ELR (cell line): ENCODE measurements around the gene ANKRD13D.
A peak's percentile ranks its signal among the peaks of the same experiment; 100 is the strongest.

Experiments
- DNase-seq: peaks from one replicate; pipeline ENCODE4 v3.0.0-alpha.2; 2015; ENCODE audit warnings: low read depth

ANKRD13D gene

GRCh38 chr11:67289226-67289650, at the start of gene ANKRD13D:
TSS of gene ANKRD13D (plus strand) at chr11:67289303. CDS start at chr11:67289461, 158 bp downstream.
- DNase-seq = no peak

GRCh38 chr11:67239783-67240575, 49.1 kb upstream of the ANKRD13D start:
- DNase-seq = peak; percentile 99

- DNase-seq = peak; percentile 82
Measured at GRCh38 chr11:67240576-67241389, 48.3 kb upstream of the ANKRD13D start.

GRCh38 chr11:67242548-67242947, 46.6 kb upstream of the ANKRD13D start:
- no peak for DNase-seq

GRCh38 chr11:67243051-67243450, 46.1 kb upstream of the ANKRD13D start:
- DNase-seq = no peak

GRCh38 chr11:67245046-67245445, 44.1 kb upstream of the ANKRD13D start:
- DNase-seq = no peak

- no peak for DNase-seq
Measured at GRCh38 chr11:67247946-67248550, 41.1 kb upstream of the ANKRD13D start.

GRCh38 chr11:67248653-67249052, 40.5 kb upstream of the ANKRD13D start:
- DNase-seq = peak; percentile 31

- no peak for DNase-seq
Measured at GRCh38 chr11:67250059-67251043, 38.8 kb upstream of the ANKRD13D start.

GRCh38 chr11:67251841-67252240, 37.3 kb upstream of the ANKRD13D start:
- DNase-seq = no peak

GRCh38 chr11:67252831-67253239, 36.3 kb upstream of the ANKRD13D start:
- DNase-seq = peak; percentile 60

GRCh38 chr11:67253872-67254624, 35.1 kb upstream of the ANKRD13D start:
- DNase-seq = no peak

- DNase-seq = no peak
Measured at GRCh38 chr11:67254798-67255197, 34.3 kb upstream of the ANKRD13D start.

- DNase-seq = no peak
Measured at GRCh38 chr11:67255353-67255752, 33.8 kb upstream of the ANKRD13D start.

- DNase-seq = no peak
Measured at GRCh38 chr11:67255864-67256263, 33.2 kb upstream of the ANKRD13D start.

- no peak for DNase-seq
Measured at GRCh38 chr11:67256477-67257135, 32.5 kb upstream of the ANKRD13D start.

GRCh38 chr11:67260406-67260805, 28.7 kb upstream of the ANKRD13D start:
- DNase-seq = no peak

GRCh38 chr11:67260885-67261639, 28.0 kb upstream of the ANKRD13D start:
- peak; percentile 68 for DNase-seq

- no peak for DNase-seq
Measured at GRCh38 chr11:67261640-67261945, 27.5 kb upstream of the ANKRD13D start.
